Superior temporal gyrus (tissue), 1 donor: ENCODE data around the gene DCHS2.

Experiments used
- DNase-seq: peaks from one replicate; pipeline ENCODE4 v3.0.0-alpha.2; 2016; ENCODE audit errors: extremely low spot score

The DCHS2 gene

GRCh38 chr4:154455111-154455510 lies 36.5 kb downstream of the DCHS2 start:
- no peak for DNase-seq

DNA sequence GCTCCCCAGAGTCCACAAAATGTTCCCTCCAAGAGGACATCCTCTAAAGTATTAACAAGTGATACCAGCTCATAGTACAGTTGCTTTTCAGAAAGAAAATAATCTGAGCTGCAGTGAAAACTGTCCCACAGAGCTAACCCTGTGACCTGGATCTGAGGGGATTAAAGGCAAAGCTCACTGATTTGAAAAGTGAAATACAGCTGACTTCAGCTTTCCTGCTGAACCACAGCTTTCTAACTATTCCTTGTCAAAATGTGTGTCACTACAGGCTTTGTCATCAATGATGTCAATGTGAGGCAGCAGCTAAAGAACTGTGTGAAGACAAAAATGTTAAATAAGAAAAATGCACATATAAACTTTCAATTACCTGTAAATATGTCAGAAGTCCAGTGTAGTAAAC lies 36.9 kb downstream of the DCHS2 start:
- DNase-seq = no peak

DNA sequence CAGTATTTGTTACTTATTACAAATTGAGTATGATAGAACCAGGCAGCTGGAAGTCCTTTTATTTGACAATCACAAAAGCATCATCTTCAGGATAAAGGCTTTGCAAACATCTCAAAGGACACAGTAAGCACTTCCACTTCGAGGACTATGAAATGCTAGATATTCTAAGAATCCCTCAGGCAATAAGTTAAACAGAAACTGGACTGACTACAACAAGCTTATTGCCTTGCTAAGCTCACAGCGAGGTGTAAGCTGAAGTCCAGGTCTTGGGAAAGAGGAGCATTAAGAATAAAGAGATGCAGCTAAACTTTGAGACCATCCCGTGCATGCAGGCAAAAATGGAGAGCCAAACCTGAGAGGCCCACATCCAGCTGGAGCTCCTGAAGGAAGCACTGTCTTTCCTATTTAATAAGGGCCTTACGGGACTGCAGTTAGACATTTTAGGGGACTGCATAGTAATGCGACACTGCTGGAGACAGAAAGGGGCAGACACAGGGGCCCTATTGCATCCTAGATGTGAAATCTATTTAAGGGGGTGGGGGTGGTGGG lies 38.7 kb downstream of the DCHS2 start:
- DNase-seq = no peak

- DNase-seq = no peak
Observed at GRCh38 chr4:154450966-154451365, 40.6 kb downstream of the DCHS2 start.

DNA sequence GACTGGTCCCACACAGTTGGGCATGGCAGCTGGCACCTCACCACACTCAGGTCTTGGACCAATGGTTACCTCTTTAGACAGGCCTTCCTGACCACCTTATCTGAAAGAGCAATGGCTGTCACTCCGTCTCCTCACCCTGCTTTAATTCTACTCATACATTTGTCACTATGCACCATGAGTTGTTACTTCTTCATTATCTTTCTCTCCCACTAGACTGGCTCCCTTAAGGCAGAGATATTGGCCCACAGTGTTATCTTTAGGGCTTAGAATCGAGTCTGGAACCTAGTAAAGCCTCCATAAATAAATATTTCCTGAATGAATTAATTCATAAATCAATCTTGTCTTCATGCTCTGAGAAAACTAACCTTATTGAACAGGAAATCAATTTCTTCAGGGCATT lies 46.6 kb downstream of the DCHS2 start:
- no peak for DNase-seq

DNA sequence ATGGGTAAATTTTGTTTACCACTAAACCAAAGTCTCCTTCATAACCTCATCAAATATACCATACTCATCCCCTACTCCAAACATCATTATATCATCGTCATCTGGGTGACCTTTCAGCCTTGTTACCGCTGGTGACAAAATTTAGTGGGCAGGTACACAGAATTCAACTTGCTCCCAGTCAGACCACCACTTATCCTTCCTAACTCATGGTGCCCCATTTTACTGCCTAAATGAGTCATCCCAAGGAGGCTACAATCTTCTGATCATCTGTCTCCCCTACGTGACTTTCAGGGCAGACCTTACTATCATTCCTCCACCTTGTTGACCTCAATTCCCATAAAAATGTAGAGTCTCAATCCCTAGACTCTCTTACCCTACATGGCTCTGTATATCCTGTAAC lies 49.6 kb downstream of the DCHS2 start:
- no peak for DNase-seq

DNA sequence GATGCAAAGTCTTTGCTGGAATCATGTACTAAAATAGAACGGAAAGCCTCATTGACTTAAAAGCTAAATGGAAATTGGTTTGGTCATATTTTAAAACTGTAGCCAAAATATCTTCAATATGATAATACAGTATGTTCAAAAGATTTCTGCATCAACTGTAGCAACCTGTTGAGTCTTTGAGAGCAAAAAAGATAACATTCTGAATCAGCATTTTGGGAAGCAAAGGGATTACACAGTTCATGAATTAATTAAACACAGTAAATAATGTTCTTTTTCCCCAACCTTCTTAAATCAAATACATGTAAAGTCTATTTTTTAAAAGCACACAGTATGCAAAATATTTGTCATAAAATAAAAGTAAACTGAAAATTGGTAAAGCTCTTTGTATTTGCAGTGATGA lies 50.5 kb downstream of the DCHS2 start:
- DNase-seq = no peak

GRCh38 chr4:154439224-154439623 lies 52.4 kb downstream of the DCHS2 start:
- DNase-seq = no peak

GRCh38 chr4:154435895-154436294 lies 55.7 kb downstream of the DCHS2 start:
- DNase-seq = no peak

- no peak for DNase-seq
Observed at GRCh38 chr4:154433543-154433942, 58.1 kb downstream of the DCHS2 start.

GRCh38 chr4:154429176-154429575 lies 62.4 kb downstream of the DCHS2 start:
- DNase-seq = no peak

DNA sequence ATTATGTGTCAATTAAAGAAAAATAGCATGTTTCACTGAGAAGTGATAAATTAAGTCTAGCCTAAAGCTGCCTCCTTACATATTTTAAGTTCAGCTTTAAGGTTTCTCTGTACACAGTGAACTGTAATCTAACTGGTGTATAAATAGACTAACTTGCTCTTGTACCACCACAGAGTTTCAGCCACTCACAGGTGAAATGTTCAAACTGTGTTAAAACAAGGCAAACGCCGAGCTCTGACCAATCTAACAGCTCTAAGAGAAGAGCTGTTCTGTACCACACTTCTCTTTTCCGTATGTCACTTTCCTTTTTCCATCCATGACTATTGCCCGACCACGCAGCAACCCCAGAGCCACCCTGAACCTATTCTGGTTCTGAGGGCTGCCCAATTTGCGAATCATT lies 64.5 kb downstream of the DCHS2 start:
- no peak for DNase-seq

DNA sequence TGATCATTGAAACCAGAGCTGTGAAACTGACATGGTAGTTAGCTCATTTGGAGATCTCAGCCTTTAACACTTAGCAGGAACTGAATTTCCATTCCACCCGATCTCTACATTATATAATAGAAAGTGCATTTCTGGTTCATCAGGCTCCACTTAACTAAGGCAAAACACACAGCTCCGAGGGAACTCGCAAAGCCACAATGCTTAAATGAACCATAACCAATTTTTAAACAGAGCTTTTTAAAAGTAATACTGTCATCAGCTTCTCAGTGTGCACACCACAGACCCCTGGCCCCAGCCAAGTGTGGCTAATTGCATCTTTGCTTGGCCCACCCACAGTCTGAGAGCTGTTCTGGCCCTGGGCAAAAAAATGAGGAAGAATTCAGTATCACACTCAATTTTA lies 66.1 kb downstream of the DCHS2 start:
- no peak for DNase-seq

- no peak for DNase-seq
Observed at GRCh38 chr4:154424810-154425484, 66.7 kb downstream of the DCHS2 start.

- DNase-seq = no peak
Observed at GRCh38 chr4:154422152-154422551, 69.4 kb downstream of the DCHS2 start.

- no peak for DNase-seq
Observed at GRCh38 chr4:154421618-154422017, 70.0 kb downstream of the DCHS2 start.

- no peak for DNase-seq
Observed at GRCh38 chr4:154417373-154417673, 74.3 kb downstream of the DCHS2 start.

- DNase-seq = no peak
Observed at GRCh38 chr4:154416190-154416547, 75.4 kb downstream of the DCHS2 start.

DNA sequence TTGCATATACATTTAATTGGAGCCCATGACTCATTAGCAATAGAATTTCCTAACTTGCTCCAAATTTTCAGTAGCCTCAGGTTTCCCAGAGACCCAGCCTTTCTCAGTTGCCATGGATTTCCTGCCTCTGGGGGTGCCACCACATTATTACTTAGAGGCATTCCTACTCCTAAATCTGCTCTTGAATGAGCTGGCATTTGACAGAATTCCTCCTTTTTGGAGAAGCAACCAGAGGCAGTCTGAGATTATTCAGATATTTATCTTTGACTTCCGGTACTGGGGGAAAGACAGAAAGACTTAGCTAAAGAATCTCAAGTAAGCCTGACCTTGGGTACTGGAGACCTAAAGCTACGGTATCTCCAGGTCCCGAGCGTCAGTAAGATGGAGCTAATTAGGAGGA lies 76.3 kb downstream of the DCHS2 start:
- DNase-seq = no peak

GRCh38 chr4:154414796-154415195 lies 76.8 kb downstream of the DCHS2 start:
- DNase-seq = no peak

DNA sequence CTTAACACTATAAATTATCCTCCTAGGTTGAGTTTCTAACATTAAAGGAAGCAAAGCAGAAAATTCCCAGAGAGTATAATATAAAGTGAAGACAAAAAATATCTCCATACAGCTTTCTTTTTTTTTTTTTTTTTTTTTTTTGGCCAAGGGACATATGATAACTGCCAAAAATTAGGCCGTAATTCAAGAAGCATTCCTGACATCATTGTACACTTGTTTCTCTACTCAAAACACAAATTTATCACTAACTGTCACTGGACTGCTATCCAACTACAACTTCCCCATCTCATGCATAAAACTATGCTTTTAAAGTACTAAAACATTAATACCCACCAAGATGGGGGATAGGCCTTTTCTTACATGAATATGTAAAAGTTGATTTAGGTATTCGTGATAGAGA lies 77.2 kb downstream of the DCHS2 start:
- no peak for DNase-seq

GRCh38 chr4:154407443-154407842 lies 84.2 kb downstream of the DCHS2 start:
- no peak for DNase-seq

GRCh38 chr4:154406018-154406795 lies 85.4 kb downstream of the DCHS2 start:
- DNase-seq = no peak
